Measurements from ENCODE around the gene EHD3.

- no peak for TF ChIP-seq CTCF (conservative IDR thresholded peaks at IDR 0.05)
- no peak for TF ChIP-seq ZFX (IDR thresholded peaks at IDR 0.05)
These were observed 37.9 kb downstream of the EHD3 start for GRCh38 chr2:31271851-31272267.

All from C4-2B (cell line).